HG03575 (cell line): ENCODE data around the gene ACVR1C.

ENCODE experiments used
- ATAC-seq: cut with Tn5 transposase; IDR thresholded peaks from one replicate; pipeline ENCODE4 v1.9.1; 2021; ENCODE audit not compliant: unreplicated experiment, insufficient number of reproducible peaks, low FRiP score; ENCODE audit errors: extremely low read depth

The ACVR1C gene

DNA sequence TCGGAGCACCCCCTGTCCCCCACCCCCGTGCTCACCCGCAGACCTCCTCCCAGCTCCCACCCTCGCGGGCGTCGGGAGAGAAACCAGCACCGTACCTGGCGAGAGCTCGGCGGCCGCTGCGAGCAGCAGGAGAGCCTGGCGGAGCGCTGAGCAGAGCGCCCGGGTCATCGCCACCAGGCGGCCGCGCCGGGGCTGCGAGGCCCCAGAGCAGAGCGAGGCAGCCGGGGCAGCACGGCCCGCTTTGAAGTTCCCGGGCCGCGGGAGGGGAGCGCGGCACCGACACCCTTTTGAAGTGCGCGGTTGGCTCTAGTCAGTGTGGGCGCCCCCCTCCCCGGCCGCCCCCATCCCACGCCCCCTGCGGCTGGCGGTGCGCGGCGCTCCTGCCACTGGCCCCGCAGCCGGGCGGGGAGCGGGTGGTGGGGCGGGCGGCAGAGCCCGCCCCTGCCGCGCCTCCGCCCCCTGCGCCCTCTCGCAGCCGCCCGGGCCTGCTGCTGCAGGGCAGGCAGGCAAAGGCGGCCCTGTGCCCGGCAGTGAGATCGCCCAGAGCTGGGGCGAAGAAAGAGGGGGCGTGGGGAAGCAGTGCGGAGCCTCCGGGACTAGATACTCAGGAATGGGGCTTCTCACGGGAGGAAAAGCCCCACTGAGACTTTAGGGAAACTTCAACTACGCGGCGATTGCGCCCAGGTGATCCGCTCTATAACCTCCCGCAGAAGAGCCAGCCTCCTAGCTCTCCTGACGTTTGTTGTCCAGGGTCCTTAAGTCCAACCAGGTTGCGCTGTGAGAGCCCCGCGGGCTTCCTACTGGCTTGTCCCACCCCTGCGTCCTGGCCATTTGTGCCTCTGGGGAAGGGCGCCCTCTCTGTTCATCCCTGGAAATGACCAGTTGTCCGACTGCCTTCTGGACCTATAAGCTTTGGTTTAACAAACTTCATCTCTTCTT lies at the start of gene ACVR1C:
TSS of gene ACVR1C (minus strand) at position 388 of the 939 bp plus-strand sequence. CDS start at position 168, 220 bp downstream.
- no peak for ATAC-seq

DNA sequence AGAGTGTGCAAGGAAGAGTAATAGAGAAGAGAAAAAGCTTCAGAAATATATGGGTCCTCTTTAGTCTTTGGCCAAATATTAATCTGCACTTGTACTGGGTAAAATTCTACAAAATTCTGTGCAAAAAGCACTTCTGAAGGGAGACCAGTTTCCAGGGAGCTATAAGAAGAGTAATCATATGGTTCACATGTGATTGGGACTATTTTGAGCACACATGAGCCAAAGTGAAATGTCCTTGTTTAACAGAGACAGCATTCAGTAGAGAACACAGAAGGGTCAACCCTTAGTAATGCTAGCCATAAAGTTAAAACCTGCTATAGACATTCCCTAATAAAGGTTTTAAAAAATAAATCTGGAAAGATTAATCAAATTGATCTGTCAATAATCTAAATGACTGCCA lies 49.3 kb upstream of the ACVR1C start:
- no peak for ATAC-seq

DNA sequence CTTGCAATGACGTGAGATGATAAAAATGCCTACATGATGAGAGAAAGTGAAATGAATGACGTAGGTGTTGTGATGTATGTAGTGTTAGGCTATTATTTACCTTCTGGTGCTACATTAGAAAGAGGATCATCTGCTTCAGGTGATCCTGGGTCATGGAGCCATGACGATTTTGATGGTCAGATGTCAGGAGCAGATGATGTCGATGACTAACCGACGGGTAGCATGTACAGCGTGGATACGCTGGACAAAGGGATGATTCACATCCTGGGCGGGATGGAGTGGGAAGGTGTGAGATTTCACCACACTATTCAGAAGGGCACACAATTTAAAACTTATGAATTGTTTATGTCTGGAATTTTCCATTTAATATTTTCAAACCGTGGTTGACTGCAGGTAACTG lies 43.5 kb upstream of the ACVR1C start:
- ATAC-seq, result no peak

DNA sequence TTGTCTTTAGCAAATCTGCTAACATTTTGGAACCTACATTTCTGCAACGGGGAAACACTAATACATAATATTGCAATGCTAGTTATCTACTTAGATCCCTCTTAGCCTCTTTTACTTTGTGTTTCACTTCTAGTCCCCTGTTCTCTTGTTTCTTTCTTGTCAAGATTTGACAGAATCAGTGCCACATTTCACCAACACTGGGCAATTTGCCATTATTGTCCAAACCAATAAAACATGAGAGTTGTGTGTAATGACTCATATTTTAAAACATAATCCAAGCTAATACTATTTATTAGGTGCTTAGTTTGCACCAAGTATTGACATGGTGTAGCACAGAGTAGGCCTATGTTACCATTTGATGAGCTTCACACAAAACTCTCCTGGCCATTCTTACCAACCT lies 33.7 kb upstream of the ACVR1C start:
- no peak for ATAC-seq

DNA sequence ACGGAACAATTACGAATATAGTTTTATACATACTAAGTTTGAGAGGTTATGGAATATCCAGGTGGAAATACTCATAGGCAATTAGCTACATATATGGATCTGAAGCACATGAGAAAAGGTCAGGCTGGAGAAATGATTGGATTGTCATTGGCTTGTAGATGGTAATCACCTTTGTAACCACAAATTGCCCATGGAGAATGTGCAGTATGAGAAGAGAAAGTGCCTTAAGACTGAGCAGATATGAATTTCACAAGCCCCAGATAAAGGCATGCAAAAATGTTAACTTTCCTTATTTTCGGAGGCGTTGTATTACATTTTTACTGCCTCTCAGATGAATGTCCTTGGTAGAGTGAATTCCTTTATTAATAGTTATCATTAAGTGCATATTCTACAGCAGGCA lies 33.1 kb upstream of the ACVR1C start:
- ATAC-seq, result no peak

DNA sequence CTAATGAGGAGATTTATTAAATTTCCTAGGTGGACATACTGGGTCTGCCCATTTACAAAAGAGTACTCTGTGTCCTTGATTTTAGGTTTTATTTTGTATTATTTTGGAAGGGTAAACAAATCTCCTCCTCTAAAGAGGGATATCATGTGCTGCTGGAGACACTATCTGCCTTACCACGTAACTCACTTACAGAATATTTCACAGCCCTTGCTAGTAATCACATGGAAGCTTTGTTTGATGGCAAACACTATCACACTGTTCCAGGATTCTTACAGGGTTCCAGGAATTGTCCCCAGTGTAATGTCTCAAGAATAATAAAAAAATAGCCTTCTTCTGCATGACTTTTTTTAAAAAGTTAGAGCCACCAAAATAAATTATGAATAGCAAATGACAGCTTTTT lies 29.2 kb upstream of the ACVR1C start:
- ATAC-seq, result no peak

DNA sequence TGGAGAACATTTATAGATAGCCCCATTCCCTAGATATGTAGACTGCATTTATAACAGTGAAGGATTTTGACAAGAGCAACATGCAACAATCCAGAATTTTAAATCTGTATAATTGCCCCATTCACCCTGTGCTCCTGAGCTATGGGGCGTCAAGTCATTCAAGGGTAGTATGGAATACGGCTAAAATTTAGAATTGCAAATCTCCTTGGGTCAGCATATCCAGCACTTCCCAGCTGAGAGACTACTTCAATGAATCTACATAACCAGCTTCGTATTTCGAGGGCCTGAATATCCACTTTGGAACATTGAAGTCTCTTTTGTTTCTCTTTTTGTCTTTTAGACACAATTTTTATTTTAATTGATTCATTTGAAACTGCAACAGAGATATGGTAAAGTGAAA lies 28.4 kb upstream of the ACVR1C start:
- no peak for ATAC-seq

DNA sequence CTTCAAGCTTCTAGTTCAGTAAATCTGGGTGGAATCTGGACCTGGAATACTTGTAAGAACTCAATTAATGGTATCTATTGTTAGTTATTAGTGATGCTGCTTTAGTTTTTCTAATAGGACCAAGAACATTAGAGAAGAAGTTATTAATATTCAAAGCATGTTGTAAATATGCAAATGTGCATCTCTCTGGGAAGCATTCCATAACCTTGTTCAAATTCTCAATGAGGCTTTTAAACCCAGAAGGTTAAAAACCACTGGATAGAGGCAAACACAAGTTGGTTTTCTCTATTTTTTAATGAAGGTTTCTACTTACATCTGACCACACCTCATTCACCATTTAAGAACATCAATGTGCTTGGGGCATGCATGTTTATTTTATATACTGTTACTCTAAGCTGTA lies 16.1 kb upstream of the ACVR1C start:
- no peak for ATAC-seq

DNA sequence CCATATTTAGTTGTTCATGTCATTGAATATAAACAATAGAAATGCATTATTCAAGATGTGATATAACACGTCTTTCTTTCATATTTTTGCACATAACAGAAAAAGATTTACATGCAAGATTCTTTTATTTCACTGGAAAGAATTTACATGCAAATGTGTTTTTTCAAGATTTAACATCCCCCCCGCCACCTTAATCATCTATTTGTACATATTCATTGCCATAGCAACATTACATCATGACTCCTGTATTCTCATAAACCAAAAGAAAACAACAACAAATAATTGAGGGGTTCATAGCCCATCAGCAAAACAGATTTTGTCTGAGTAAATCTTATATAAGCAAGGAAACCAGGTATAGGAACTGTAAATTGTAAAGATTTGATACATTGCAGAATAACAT lies 3.2 kb upstream of the ACVR1C start:
- no peak for ATAC-seq

DNA sequence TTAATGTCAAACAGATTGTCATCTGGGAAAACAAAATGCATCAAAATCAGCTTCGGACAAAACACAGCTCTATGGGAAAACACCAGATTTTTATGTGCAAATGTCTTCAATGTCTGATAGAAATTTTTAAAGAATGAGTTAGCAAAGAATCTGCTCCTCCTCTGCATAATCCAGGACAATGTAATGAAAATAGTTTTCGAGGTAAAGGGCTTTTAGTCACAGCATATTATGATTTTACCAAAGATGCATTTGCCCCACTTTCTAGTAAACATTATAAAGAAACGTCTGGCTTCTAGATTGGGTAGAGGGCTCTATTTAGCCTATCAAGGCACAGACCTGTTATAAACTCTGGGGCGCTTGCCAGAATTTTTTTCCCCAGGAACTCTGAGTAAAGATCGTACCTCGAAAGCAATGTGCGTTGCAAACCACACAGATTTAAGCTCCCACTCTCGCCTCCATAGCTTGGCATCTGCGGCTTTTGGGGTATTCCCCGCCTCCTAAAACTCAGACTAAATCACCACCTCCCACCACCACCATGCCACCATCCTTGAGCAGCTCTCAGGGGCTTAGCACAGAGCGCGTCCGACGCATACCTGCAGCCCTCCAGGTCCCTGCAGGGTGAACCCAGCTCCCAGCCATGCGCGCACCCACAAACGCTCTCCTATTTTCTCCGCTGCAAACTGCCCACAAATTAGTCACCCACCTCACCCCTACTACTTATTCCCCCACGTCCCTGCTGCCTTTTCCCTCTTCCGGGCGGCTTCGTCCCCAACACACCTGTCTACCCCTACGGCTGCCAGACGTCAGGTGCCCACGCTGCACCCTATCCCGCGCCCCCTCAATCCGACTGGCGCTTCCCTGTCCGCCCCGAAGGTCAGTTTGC lies 829 bp downstream of the ACVR1C start:
- no peak for ATAC-seq

DNA sequence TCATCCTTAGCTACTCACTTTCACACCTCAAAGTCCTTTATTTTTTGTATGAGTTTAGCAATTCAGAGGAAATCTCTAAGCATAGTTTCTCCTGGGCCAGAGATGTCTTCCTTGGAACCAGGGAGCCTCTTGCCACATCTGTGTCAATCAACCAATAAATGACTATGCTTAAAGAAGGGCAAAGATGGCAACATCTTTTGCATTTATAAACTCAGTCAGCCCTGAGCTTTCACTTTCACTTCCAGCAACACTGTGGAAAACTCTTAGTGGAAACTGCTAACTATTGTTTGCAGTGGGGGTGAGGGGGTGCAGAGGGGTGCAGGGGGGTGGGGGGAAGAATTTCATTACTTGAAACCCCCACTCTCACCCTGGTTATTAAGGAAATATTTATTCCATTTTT lies 3.4 kb downstream of the ACVR1C start:
- ATAC-seq, result no peak

DNA sequence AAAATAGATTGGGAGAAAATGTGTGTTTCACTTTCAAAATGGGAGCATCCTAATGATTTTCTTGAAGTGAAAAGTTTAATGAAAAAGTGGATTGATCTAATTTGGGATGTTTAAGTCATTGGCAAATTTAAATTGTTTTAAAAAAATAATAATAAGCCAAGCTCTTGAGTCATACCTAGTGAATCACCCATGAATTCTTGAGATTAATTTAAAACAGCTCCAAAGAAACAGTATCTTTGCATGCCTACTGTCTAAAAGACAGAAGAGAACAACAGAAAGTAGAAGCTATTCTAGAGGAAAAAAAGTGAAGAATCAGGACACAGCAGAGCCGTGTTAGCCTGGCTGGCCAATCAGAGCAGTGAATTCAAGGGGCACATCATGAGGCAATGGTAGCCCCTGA lies 7.7 kb downstream of the ACVR1C start:
- no peak for ATAC-seq

DNA sequence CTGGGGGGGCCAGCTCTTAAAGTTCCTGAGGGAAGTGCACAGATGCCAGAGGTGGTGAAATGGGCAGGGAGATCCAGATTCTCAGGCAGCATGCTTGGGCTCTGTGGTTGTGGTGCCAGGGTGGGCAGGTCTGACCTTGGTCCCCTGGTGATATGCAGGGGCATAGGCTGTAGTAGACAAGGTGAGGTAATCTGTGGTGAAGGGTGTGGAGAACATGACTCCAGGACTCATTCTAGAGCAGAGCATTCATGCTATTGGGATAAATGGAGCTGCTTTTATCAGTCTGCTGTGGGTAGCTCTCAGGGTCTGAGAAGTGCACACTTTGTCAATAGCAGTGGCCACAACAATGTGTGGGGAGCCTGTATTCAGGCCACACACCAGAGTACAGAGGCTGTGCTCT lies 16.9 kb downstream of the ACVR1C start:
- ATAC-seq, result no peak

DNA sequence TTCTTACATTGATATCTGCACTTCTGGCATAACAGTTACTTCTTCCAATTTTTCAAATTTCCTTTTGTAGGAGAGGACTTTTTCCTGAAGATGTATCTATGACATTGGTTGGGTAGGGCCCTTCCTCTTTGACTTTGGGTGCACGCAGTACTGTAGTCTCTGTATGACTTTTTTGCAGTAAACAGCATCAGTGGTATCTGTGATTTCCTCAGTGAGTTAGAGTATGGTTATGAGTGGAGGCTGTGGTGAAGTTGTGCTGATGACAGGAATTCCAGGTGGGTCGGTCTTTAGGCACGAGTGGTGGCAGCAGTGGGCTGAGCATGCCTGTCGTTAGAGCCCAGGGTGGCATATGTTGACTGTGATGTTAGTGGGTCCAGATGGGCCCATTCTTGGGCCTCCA lies 17.6 kb downstream of the ACVR1C start:
- ATAC-seq, result no peak

DNA sequence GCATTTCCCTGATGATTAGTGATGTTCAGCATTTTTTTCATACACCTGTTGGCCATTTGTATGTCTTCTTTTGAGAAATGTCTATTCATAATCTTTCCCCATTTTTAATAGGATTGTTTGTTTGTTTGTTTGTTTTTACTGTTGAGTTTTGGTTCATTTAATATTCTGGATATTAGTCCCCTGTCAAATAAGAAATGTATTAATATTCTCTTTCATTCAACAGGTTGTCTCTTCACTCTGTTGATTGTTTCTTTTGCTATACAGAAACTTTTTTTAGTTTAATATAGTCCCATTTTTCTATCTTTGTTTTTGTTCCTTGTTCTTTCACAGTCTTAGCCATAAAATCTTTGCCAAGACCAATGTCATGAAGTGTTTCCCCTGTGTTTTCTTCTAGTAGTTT lies 22.1 kb downstream of the ACVR1C start:
- no peak for ATAC-seq

DNA sequence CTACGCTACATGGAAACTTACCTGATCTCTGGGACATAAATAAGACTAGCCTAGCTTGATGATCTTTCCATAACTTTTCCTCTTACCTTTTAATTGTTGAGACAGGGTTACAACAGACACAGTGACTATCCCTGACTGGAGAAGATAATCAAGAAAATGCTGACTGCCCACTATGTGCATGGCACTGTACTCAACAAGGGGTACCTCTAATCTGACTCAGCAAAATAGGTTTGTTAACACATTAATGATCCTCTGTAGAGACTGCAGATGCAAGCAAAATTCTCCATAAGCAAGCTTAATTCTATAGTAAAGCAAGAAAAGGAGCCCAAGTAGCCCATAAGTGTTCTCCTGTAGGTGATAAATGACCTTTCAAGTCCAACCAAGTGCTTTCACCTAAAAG lies 25.5 kb downstream of the ACVR1C start:
- no peak for ATAC-seq

DNA sequence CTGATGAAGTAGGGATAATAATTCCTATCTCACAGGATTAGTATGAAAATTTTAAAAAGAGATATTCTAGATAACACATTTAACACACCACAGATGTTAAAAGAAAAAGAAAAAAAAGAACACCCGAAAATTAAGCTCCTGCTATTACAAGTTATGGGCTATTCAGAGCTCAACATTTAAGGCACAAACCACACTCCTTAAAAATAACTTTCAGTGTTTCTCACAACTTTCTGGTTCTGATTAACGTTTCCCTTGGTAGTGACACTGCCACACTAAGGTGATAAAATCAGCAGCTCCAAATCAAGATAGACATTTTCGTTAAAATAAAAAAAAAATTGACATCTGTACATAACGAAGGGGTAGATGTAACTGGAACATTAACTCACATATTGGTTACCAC lies 26.9 kb downstream of the ACVR1C start:
- ATAC-seq, result no peak

DNA sequence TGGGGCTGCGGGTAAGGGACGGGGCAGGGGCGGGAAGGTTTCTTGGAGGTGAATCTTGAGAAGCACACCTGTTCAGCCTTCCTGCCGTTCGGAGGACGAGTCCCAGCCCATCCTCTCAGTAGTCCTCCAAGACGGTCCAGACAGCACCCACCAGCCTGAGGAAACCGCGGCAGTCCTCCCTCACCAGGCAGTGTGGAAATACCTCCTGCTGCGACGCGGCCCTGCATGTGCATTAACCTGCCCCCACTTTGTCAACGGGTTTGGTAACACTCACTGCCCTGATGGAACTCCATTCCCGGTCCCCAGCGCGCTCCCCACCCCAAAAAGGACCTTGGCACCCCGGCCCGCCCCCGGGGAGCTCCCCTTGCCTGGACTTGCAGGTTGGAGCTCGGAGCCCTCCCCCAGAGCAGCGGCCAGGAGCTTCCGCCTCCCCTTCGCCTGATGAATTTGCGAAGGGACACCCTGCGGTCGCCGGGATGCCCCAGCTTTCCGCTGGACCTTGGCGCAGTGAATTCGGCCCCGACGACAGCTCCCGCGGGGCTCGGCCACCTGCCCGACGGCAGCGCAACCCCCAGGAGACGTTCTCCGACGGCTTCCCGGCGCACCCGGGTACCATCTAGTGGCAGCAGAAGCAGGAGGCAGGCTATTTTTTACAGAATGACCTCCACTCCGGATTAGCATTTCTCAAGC lies 31.5 kb downstream of the ACVR1C start:
- ATAC-seq, result no peak

DNA sequence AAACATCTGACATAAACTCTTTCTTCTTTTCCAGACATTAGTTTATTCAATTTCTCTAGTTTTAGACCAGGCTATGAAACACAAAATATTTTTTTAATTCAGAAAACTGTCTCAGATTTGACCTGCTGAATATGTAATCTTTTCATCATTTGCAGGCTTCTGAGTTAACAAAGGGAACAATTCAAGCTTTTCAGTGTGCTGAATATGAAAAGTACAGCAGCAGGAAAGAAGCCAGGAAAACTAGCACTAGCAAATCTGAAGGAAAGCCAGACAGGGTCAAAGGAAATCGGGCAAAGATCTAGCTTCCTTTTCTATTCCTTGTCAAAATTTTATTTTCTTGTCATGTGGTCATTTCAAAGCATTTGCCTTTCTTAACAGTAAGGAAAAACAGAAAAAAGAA lies 35.3 kb downstream of the ACVR1C start:
- ATAC-seq, result no peak
